ENCODE data around the gene SEMA6A.

GRCh38 chr5:116616876-116617275, 42.3 kb upstream of the SEMA6A start:
- TF ChIP-seq, protein P1, sequence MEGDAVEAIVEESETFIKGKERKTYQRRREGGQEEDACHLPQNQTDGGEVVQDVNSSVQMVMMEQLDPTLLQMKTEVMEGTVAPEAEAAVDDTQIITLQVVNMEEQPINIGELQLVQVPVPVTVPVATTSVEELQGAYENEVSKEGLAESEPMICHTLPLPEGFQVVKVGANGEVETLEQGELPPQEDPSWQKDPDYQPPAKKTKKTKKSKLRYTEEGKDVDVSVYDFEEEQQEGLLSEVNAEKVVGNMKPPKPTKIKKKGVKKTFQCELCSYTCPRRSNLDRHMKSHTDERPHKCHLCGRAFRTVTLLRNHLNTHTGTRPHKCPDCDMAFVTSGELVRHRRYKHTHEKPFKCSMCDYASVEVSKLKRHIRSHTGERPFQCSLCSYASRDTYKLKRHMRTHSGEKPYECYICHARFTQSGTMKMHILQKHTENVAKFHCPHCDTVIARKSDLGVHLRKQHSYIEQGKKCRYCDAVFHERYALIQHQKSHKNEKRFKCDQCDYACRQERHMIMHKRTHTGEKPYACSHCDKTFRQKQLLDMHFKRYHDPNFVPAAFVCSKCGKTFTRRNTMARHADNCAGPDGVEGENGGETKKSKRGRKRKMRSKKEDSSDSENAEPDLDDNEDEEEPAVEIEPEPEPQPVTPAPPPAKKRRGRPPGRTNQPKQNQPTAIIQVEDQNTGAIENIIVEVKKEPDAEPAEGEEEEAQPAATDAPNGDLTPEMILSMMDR (IDR thresholded peaks at IDR 0.05; ENCODE audit: low read length), result no peak
- TF ChIP-seq EZH2 (IDR thresholded peaks at IDR 0.05; ENCODE audit: borderline replicate concordance, low read length), result no peak
